Ammon's horn (tissue), 1 donor: Measurements from ENCODE around the gene DLG2.

Experiments used
- DNase-seq: peaks from one replicate; pipeline ENCODE4 v3.0.0-alpha.2; 2016; ENCODE audit warnings: low spot score

DLG2 gene

DNA sequence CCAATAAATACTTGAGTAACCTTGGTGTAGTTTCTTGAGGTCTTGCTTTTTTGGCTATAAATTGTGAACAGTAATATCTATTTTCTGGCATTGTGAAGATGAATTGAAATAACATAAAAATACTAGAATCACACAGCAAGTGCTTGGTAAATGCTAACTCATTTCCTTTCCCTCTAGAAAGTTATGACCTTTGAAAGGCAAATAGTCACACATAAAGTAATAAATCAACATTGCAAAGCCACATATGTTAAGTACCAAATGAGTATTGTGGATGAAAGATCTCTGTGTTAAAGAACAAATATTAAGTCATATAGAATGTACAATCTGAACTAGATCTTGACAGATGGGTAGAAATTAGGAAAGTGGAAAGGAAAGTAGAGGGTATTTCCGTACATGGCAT, 1781.3 kb downstream of the DLG2 start:
- DNase-seq, result no peak

DNA sequence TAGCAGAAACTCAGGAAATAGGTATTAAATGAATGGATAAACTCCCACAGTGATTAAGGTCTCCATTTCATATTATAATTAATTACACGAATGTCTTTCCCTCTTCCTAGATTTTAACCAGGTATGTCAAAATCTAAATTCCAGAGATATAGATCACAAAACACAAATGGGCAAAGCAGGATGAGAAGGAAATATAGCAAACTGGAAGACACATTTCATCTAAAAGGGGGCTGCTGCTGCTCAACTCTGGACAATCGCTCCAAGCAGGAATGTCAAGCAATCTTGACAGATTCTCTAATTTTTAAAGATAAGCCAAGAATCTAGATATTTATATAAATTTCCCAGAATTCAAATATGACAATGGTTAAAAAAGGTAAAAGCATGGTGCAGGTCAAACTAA, 1786.8 kb downstream of the DLG2 start:
- DNase-seq, result no peak

DNA sequence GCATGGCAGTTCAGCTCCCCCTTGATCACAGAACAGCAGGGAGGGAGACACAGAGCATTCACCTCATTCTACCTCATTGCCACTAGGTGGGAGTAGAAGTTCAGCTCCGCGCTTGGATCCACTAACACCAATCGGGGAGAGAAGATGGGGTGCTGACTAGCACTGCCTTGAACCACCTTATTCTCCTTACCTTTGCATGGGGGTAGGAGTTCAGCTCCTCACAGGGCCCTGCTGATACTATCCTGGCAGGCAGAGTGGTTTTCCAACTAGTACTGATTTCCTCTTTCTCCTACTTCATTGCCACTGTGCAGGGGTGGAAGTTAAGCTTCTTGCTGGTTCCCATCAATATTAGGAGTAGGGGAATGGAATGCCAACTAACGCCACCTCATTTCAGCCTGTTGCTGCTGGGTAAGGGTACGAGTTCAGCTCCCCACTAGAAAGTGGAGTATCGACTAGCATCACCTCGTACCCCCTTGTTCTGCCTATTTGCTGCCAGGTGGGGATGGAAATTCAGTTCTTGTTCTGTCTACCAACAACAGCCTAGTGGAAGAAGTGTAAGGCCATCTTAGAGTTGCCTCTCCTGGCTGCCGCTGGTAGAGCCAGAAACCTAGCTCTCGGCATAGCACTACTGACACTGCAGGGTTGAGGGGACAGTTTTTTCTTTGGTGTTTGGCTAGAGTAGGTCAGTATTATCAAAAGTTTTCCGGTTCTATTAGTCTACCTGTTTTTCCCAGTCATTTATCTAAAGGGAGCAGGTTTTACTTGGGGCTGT, 1790.1 kb downstream of the DLG2 start:
- peak; percentile 81 for DNase-seq

DNA sequence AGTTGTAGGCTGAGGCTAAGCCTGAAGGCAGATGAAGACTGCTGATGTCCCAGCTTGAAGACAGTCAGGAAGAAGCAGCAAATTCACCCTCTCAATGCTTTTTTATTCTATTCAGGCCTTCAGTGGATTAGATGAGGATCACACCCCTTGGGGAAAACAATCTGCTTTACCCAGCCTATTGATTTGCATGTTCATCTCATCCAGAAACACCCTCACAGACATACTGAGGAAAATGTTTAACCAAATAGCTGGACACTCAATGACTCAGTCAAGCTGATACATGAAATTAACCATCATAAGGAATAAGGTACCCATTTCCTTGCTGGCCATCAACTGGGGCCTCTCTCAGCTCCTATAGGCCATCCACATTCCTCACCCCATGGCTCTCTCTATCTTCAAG, 1791.1 kb downstream of the DLG2 start:
- no peak for DNase-seq

DNA sequence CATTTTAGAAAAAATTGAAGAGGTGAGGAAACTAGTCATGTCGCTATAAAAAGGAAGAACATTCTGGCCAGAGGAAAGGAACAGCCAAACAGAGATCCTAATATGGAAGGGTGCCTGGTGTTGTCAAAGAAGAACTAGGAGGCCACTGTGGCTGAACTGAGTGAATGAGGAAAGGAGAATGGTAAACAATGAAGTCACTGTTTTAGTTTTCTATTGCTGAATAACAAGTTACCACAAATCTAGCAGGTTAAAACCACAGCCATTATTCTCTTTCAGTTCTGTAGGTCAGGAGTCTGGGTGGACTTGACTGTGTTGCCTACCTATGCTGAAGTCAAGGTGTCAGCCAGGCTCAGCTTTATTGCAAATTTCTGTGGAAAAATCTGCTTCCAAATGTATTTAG, 1791.7 kb downstream of the DLG2 start:
- DNase-seq, result peak; percentile 35

DNA sequence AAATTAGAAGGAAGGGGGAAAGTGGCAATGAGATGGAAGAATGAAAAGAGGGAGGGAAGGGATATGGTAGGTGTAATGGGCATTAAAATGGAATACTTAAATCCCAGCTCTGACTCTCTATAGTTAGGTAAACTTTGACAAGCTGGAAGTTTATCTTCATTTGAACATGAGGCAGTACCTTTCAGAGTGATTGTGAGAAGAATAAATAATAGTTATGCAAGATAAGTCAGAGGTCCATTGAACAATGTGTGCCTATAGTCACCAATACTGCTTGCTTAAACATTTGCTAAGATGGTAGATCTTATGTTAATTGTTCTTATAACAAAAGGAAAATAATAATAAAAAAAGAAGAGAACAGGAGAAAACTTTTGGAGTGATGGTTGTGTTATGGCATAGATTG, 1795.2 kb downstream of the DLG2 start:
- no peak for DNase-seq

DNA sequence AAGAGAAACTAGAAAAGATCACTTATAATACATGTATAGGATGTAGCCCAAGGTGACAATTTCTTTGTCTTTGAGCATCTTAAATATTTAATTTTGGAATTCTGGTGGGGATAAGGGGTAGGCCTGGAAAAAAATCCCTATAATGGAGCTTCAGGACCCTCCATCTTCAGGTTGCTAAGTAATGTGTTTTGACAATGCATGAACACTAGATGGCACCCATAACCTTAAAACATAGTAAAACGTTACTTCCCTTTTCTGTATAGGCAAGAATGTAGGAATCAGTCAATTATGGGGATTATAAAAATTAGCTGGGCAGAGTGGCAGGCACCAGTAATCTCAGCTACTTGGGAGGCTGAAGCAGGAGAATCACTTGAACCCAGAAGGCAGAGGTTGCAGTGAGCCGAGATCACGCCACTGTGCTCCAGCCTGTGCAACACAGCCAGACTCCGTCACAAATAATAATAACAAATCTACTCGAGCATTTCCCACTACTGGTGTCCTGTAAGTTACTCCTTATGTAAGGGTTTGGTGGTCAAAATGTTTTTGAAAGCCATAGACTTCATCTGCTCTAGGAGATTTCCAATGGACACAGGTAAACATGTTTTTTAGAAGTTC, 1799.1 kb downstream of the DLG2 start:
- peak; percentile 65 for DNase-seq

DNA sequence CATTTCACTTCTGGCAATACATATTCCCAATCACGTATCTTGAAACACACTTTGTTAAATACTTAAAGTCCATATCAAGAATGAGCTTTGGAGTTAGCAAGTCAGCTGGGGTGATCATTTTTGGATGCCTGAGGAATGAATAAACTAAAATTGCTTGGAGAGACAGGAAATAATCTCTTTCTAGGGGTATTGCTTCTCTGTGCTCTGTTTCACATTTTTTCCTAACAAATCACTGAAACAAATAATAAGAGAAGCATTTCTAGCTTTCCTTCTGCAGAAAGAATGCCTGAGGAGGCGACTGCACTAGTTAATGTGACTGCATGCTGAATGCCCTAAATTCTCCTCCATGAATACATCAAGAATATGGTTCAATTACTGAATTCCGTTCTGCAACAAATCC, 1799.6 kb downstream of the DLG2 start:
- no peak for DNase-seq

DNA sequence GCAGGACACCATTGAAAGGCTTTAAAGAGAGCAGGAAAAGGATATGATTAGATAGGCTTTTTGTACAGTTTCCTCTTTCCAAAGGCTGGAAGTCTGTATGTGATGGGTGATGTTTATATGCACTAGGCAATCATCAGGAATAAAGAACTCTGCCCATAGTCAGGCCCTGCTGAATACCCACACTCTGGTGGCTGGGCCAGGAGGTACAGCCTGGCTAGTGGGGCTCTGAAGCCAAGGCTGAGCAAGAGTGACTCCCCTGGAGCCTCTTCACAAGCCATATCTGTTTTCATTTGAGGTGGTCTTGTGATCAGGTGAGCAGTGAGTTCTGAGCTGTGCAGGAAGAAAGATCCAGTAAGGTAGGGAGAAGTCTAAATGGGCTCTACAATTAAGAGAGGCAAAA, 1801.1 kb downstream of the DLG2 start:
- no peak for DNase-seq

DNA sequence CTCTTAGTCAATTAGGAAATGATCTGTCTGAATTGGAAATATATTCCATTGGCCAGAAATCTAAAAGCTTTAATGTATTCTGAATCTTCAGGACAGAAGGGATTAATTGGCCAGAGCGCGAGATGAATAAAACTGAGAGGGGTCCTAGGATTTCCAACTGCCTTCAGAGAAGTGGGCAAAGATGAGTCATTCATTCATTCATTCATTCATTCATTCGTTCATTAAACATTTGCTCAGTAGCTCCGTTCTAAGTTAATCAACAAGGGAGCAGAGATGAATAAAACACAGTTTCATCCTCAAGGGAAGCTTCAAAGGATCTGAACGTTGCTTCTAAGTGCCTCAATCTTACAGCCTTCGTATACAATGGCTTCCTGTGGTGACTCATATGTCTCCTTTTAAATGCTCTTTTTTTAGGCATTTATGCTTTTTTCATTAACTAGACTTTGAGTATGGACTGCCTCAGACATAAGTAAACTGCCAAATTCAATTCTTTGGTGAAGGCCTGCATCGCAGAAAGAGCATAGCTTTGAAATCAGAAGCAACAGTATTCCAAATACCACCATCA, 1803.6 kb downstream of the DLG2 start:
- no peak for DNase-seq

DNA sequence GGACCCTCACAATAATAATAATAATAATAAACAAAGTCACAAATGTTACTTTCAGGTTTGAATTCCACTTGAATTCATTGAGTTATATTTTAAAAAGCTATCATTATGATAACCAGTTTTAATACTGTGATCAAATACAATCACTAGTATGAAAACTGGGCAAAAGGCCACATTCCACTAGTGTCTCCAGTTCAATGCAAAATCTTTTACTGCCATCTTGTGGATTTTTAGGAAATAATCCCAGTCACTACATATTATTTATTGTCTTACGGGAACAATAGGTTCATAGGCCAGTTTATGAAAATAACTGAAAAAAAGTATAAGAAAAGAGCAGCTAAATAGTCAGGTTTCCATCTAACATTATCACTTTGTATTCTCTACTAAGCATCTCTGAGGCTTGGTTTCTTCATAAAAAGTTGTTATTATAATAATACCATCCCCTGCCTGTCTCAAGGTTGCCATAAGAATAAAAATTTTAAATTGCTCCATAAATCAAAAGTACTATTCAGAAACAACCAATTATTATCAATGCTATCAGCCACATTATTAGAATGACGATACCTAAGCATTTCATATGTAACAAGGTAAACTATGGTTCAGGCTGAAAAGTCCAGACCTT, 1807.1 kb downstream of the DLG2 start:
- peak; percentile 82 for DNase-seq

DNA sequence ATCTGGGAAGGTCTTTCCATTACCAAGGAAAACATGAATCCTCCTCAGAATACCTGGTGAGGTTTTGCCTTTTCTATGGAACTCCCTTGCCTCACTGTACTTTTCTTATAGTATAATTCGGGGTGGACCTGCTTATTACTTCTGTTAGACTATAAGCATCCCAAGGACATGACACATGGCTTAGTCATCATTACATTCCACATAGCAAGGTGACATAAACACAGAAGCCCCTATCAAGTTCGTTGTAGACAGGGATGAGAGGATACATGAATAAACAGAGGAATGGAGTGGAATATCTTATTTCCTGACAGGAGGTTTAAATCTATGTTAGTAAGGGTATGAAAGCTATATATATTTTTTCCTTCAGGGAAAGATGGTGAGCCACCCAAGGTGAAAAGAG, 1808.8 kb downstream of the DLG2 start:
- DNase-seq, result no peak

DNA sequence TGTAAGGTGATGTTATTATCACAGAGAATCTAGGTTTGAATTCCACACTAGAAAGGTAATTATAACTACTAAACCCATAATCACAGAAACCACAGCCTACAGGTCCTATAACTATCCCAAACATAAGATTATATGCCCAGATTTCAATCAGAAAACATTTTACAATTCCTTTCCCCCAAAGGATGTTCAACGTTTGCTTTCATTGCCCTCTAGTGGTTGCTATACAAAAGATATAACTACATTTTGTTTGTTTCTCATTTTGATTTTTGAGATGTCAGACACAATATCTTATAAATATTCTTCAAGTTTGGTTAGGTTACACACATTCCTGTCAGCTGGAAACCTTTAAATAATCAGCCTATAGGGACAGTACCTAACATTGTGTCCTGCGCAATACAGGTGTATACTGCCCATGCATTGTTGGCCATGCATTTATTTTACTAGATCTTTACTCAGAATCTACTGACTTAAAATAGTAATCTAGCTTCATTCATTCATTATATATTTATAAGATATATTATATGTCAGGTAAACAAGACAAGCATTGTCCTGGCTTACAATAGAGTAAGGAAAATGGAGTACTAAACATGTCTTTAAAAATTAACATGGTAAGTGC, 1810.5 kb downstream of the DLG2 start:
- DNase-seq, result peak; percentile 51

DNA sequence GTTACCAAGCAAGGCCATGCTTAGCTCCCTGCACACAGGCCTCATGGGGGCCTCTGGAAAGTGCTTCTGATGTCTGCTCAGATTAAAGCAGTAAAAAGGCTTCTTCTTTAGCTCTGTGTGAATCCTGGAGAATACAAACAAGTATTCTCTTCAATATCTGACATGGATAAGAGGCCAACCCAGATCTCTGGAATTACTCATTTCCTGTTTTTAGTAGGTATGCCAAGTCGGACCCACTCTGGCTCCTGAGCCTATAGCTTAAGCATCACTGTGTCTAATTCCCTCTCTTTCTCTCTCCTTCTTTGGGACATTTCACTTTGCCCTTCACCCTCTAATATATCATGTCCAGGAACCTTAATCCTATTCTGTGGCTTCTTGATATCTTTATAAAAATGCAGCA, 1811.4 kb downstream of the DLG2 start:
- DNase-seq, result no peak

DNA sequence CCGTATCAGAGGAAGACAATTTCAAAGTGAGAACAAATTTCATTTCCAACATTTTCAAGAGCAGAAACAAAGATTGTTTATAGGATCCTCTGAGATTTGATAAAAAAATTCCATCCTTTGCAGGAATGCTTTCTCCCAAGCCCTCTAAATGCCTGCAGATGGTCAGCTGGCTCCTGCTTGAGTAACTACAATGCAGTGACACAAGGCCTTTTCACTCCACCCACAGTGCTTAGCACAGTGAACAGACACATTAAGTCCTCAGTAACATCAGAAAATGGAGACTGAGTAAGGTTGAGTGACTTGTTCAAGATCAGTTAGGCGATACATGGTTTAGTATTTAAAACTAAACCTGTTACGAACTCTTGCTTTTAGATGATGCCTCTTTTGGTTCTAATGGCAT, 1813.8 kb downstream of the DLG2 start:
- peak; percentile 50 for DNase-seq

DNA sequence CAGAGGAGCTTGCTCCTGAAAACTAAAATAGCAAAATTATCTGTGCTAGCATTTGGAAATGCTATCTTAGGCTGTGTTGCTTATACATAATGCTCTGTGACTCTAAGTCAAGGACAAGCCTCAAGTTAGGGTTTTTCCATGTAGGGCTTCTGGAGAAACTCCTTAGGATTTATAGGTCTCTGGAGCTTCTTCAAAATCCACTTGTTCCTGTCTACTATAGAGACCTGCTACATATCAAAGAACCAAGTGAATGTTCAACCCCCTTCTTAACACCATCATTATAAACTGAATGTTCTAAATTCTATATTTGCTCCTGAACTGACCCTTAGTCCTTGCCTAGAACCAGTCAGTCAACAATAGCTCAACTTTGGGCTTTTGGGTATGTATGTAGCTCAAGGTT, 1817.9 kb downstream of the DLG2 start:
- DNase-seq, result no peak

DNA sequence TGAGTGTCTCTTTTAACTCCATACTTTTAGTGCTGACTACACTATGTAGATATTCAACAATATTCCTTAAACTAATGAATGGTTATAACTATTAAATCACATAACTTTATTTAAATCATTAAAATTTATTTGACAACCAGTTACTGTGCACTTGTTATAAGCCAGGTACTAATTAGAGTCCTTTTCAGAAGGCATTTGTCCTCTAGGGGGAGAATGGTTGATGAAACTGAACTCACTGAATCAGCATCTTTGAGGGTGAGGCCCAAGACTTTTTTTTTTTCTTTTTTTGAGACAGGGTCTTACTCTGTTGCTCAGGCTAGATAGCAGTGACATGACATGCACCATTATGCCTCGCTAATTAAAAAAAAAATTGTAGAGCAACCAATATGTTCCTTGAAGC, 1825.3 kb downstream of the DLG2 start:
- no peak for DNase-seq

DNA sequence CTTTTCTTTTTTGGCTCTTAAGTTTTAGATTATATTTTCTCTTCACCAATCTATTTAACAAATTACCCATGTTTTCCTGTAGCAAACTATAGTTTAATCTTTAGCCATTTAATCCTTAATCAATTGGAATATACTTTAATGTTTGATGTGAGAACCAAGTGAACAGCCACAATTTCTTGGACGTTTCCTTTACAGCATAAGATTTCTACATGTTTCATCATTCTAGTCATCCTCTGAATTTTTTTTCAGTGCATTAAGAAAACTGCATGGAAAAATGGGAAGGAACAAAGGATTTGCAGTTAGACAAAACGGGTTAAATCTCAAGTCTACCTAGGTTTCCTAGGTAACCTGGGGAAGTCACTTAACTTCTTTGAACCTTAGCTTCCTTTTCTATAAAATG, 1833.8 kb downstream of the DLG2 start:
- DNase-seq, result no peak

DNA sequence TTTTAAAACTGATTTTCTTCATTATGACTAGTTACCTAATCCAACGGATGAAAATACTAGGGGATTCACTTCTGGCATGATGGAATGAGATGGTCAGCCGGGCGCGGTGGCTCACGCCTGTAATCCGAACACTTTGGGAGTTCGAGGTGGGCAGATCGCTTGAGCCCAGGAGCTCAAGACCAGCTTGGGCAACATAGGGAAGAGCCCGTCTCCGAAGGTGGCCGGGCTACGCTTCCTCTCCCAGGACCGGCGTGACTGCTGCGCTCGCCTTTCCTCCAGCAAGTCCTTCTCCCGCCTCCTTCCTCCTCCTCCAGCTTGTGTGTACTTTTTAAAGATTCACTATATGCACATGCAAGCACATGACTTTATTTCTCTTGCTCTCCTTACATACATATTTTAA, 1835.6 kb downstream of the DLG2 start:
- no peak for DNase-seq

DNA sequence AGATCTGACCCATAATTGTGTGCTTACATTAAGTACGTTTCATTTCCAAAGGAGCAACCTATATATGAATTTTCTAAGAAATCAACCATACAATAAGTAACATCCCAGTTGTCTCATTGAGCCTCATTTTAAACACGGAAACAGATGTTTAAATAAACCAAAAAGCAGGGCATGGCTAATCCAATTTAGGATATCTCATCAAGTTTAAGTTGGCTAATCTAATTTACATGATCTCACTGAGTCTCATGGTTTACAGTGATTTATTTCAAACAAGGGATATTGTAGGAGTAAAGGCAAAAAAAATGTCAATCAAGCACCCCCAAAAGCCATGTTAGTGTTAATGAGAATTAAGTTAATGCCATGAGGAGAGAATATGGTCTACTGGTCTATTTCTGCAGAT, 1841.2 kb downstream of the DLG2 start:
- DNase-seq, result no peak

DNA sequence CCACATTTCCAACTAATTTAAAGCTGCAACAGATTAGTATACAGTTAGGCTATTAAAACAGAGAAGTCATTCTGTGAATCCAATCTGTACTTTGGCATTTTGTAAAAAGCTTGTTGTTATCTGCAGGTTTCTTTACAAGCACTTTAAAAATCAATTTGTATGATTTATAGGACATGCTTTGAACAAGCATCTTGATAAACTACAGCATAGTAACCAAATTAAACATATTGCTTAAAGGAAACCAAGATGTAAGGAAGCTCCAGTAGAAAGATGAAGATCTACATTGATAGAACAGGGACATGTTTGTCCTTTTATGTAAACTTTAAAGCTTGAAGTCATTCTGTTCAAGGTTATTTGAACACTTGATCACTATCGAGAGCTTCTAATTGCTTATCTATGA, 1842.7 kb downstream of the DLG2 start:
- DNase-seq, result no peak

DNA sequence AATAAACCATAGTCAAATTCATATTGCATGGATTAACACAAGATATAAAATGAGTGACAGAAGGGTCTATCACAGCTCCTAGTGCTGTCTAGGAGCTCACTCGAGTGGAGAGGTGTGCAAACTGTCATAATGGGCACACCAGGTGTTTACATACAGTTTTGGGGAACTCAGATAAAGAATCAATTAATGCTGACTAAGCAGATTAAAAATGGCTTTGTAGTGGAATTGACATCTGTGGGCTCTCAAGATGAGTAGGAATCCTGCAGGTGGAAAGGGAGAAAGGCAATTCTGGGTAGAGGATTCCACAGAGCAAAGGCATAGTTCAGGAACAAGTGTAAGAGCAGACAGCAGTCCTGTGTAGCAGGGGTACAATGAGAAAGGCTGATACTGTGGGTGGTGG, 1844.8 kb downstream of the DLG2 start:
- DNase-seq, result no peak

DNA sequence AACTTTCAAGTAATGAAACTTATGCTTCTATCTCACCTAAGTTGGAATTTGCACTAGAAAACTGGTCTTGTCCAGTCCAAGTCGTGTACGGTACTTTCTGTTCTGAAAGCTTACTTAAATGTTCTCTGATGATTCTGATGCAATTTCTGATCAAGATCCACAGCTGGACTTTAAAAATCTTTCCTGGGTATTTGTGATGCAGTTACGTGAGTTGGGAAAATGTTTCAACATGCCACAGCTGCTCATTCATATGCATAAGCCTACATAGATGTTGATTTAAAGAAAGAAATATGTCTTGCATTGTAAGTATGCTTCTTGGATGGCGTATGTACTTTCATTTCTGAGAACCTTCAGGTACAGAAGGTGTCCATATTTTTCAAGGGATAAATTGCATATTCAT, 1847.3 kb downstream of the DLG2 start:
- no peak for DNase-seq
